ENCODE measurements around the gene SLC6A19.

- TF ChIP-seq EZH2phosphoT487 (IDR thresholded peaks at IDR 0.05; ENCODE audit: borderline replicate concordance, low read depth): no peak
- TF ChIP-seq ZBTB33 (IDR thresholded peaks at IDR 0.05; ENCODE audit: borderline replicate concordance, low read depth): no peak
- TF ChIP-seq CTCF (IDR thresholded peaks at IDR 0.05): no peak
- no peak for TF ChIP-seq SMC3 (IDR thresholded peaks at IDR 0.05; ENCODE audit: low read depth, low read length)
- no peak for TF ChIP-seq MAX (IDR thresholded peaks at IDR 0.05; ENCODE audit: low read depth)
- no peak for TF ChIP-seq PBX3 (IDR thresholded peaks at IDR 0.05)
- no peak for TF ChIP-seq SIN3A (IDR thresholded peaks at IDR 0.05; ENCODE audit: borderline replicate concordance, low read depth, low read length)
- TF ChIP-seq RXRA (IDR thresholded peaks at IDR 0.05; ENCODE audit: borderline replicate concordance, low read depth): no peak
- TF ChIP-seq TAF1 (IDR thresholded peaks at IDR 0.05; ENCODE audit: borderline replicate concordance, low read depth, low read length): no peak
- TF ChIP-seq CHD2 (IDR thresholded peaks at IDR 0.05; ENCODE audit: low read length, partially characterized antibody): no peak
Measured at GRCh38 chr5:1228120-1228519, 26.7 kb downstream of the SLC6A19 start.

Data from SK-N-SH (cell line).